Endothelial cell (in vitro differentiated cells): ENCODE measurements around the gene AGPAT3. TPM values are rescaled to one million over a fixed set of nuclear protein-coding genes. Genes with fewer than 3 reads are reported as not detected.

Experiments
- DNase-seq: peaks from one replicate; pipeline ENCODE4 v3.0.0; 2021; ENCODE audit warnings: low spot score
- H3K27ac Mint-ChIP-seq: one replicate; pipeline ENCODE4 v1.8.0; 2021; ENCODE audit warnings: mixed read lengths, inconsistent platforms; ENCODE audit not compliant: unreplicated experiment
- H3K27me3 Mint-ChIP-seq: one replicate; pipeline ENCODE4 v1.8.0; 2021; ENCODE audit warnings: mild to moderate bottlenecking, moderate library complexity, mixed read lengths, inconsistent platforms; ENCODE audit not compliant: unreplicated experiment
- H3K36me3 Mint-ChIP-seq: one replicate; pipeline ENCODE4 v1.8.0; 2021; ENCODE audit warnings: mild to moderate bottlenecking, low read depth, mixed read lengths, inconsistent platforms; ENCODE audit not compliant: unreplicated experiment
- H3K4me1 Mint-ChIP-seq: one replicate; pipeline ENCODE4 v1.8.0; 2021; ENCODE audit warnings: mild to moderate bottlenecking, mixed read lengths, inconsistent platforms; ENCODE audit not compliant: unreplicated experiment
- H3K4me3 Mint-ChIP-seq: one replicate; pipeline ENCODE4 v1.8.0; 2021; ENCODE audit warnings: mild to moderate bottlenecking, mixed read lengths, inconsistent platforms; ENCODE audit not compliant: unreplicated experiment
- H3K9me3 Mint-ChIP-seq: one replicate; pipeline ENCODE4 v1.8.0; 2021; ENCODE audit warnings: mixed read lengths, inconsistent platforms; ENCODE audit not compliant: unreplicated experiment
- total RNA-seq: library from RNA; stranded (reverse); fragmentation: NEBNext Ultra II Directional; extraction: Animal tissue kit (Norgen Biotek cat#: 25700); gene quantifications from one replicate; pipeline ENCODE4 v1.2.1, GENCODE V29; 2021; ENCODE audit not compliant: unreplicated experiment
- TF ChIP-seq, protein P1 (sequence below): fragments of 200-600 bp; sonication (generic); IDR thresholded peaks from one replicate; pipeline ENCODE4 v1.5.0; 2021; ENCODE audit warnings: antibody characterized with exemption; ENCODE audit not compliant: unreplicated experiment

The AGPAT3 gene
- total RNA-seq, 1 donor from 2014 or later = 22.6 TPM

DNA sequence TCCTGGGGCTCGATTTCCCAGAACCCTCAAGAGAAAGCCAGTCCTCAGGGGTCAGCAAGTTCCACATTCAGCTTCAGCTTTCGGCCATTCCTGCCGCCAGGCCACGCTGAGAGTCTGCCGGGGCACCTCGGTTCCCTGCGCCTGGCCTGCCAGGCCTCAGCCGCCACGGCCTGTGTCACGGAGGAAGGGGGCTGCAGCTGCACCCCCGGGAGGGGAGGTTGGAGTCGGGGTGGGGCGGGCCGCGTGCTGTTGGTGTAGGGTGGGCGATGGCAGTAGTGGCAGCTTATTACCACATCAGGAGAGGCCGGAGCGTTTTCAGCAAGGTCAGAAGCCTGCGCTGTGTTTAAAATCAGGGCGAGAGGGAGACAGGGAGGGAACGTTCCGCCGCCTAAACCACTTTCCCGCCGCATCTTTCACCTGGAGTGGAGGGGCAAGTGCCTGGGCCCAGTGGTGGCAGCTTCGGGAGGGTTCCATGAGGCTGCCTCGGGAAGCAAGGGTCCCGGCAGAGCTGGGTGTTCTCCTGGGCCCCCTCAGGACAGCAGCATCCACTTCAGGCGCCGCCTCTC is 78.6 kb downstream of the AGPAT3 start:
- DNase-seq = no peak
- Mint-ChIP-seq H3K36me3 (no peaks in the 10 kb centered on the region), H3K27me3 (no peaks in the 10 kb centered on the region), H3K9me3 (no peaks in the 10 kb centered on the region), H3K4me3 (no peak overlapping the region), H3K4me1 (no peaks in the 10 kb centered on the region), H3K27ac (no peak overlapping the region)
- TF ChIP-seq, protein P1, sequence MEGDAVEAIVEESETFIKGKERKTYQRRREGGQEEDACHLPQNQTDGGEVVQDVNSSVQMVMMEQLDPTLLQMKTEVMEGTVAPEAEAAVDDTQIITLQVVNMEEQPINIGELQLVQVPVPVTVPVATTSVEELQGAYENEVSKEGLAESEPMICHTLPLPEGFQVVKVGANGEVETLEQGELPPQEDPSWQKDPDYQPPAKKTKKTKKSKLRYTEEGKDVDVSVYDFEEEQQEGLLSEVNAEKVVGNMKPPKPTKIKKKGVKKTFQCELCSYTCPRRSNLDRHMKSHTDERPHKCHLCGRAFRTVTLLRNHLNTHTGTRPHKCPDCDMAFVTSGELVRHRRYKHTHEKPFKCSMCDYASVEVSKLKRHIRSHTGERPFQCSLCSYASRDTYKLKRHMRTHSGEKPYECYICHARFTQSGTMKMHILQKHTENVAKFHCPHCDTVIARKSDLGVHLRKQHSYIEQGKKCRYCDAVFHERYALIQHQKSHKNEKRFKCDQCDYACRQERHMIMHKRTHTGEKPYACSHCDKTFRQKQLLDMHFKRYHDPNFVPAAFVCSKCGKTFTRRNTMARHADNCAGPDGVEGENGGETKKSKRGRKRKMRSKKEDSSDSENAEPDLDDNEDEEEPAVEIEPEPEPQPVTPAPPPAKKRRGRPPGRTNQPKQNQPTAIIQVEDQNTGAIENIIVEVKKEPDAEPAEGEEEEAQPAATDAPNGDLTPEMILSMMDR = no peak

DNA sequence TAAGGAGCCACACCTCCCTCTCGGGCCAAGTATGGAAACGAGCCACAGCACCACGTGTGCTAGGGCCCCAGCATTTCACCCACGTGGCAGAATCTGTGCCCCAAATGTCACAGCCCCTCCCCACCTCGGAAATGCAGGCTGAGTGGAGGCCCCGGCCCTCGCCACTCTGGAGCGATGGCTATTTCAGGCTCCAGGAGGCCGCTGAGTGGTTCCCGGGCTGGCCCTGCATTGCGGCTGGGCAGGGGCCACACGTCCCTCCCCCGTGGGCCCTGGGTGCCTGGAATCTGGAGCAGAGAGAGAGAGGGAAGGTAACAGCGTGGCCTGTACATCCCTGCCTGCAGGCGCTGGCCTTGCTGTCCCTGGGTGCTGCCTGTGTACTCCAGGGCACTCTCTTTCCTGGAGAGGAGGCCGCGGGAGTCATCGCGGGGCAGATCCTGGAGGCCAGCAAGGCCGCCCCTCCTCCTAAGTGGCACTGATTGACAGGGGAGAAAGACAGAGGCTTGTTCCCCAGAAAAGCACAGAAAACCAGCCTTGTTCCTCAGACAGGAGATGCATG is 79.1 kb downstream of the AGPAT3 start:
- no peak overlapping the region for H3K4me3 Mint-ChIP-seq
- no peaks in the 10 kb centered on the region for H3K9me3 Mint-ChIP-seq
- H3K4me1 Mint-ChIP-seq = no peaks in the 10 kb centered on the region
- H3K36me3 Mint-ChIP-seq = peaks cover 3% of the 10 kb centered on the region
- H3K27ac Mint-ChIP-seq = no peak overlapping the region
- TF ChIP-seq, protein P1 = no peak
- no peak for DNase-seq
- H3K27me3 Mint-ChIP-seq = no peaks in the 10 kb centered on the region

DNA sequence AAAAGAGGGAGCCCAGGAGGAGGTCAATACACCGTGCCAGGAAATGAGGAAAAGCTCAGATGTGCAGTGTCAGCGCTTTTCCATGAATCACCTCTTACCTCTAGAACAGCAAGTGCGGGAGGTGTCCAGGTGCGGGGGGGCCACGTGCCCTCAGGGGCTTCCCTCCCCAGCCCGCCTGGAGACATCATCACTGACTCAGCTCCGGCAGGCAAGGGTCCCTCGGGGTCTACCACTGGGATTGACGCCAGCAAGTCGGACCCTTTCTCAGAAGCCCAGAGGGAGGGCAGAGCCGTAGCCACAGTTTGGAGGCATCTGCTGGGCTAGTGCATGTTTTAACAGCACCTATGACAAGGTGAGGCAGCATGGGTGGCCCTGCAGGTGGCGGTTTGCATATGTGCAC is 79.7 kb downstream of the AGPAT3 start:
- Mint-ChIP-seq H3K27me3 (no peaks in the 10 kb centered on the region), H3K9me3 (no peaks in the 10 kb centered on the region), H3K27ac (no peak overlapping the region), H3K36me3 (peaks cover 3% of the 10 kb centered on the region), H3K4me1 (no peaks in the 10 kb centered on the region), H3K4me3 (no peak overlapping the region)
- no peak for DNase-seq
- TF ChIP-seq, protein P1 = no peak

DNA sequence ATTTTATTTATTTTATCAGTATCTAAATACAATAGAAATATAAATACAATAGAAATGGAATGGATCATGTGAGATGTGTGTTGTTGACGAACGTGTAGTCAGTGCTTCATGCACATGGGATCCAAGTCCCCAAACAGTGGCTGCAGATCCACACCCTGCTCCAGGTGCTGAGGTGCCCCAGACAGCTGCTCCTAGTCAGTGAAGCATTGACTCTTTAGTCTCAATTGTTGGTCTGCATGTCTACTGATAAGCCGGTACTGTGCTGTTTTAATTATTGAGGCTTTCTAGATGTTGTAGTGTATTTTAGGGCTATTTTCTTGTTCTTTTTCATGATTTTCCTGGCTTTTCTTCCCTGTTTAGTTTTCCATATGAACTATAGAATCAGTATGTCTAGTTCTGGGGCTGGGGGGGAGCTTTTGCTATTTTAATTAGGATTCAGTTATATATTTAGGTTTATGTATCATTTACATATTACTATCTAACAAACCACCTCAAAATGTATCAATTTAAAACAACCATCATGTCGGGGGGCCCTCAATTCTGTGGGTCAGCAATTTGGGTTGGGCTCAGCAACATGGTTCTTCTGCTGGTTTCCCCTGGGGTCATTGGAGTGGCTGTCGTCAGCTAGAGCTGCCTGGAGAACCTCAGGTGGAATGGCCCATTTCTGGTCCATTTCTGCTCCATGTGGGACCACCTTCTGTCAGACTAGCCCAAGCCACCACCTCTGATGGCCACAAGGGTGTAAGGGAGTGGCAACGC is 83.9 kb downstream of the AGPAT3 start:
- Mint-ChIP-seq H3K27ac (no peak overlapping the region), H3K4me3 (no peak overlapping the region), H3K9me3 (no peaks in the 10 kb centered on the region), H3K27me3 (no peaks in the 10 kb centered on the region), H3K4me1 (no peaks in the 10 kb centered on the region), H3K36me3 (peaks cover 3% of the 10 kb centered on the region)
- no peak for DNase-seq
- TF ChIP-seq, protein P1 = no peak
